ENCODE results near the gene FUS.
A peak's percentile ranks its signal among the peaks of the same experiment; 100 is the strongest.
"Not testable (repeated sequence)": the region's sequence is repeated elsewhere in the genome, so short reads cannot be mapped to it uniquely, and the experiment has no call there.

The FUS gene

DNA sequence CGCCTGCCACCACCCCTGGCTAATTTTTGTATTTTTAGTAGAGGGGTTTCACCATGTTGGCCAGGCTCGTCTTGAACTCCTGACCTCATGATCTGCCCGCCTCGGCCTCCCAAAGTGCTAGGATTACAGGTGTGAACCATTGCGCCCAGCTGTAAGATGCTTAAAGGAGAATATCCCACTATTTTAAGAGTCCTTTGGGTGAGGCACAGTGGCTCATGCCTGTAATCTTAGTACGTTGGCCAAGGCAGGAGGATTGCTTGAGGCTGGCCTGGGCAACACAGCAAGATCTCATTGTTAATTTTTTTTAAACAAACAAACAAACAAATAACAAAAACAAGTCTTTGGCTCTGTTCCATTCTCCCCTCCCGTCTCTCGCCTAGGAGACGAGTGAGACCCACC is 38.9 kb upstream of the FUS start:
- not testable (repeated sequence) for H3K4me1 Mint-ChIP-seq (ENCODE audit: low read depth); H3K4me3 Mint-ChIP-seq; H3K36me3 Mint-ChIP-seq; H3K27ac Mint-ChIP-seq; H3K9me3 Mint-ChIP-seq (ENCODE audit: low read depth); H3K27me3 Mint-ChIP-seq

DNA sequence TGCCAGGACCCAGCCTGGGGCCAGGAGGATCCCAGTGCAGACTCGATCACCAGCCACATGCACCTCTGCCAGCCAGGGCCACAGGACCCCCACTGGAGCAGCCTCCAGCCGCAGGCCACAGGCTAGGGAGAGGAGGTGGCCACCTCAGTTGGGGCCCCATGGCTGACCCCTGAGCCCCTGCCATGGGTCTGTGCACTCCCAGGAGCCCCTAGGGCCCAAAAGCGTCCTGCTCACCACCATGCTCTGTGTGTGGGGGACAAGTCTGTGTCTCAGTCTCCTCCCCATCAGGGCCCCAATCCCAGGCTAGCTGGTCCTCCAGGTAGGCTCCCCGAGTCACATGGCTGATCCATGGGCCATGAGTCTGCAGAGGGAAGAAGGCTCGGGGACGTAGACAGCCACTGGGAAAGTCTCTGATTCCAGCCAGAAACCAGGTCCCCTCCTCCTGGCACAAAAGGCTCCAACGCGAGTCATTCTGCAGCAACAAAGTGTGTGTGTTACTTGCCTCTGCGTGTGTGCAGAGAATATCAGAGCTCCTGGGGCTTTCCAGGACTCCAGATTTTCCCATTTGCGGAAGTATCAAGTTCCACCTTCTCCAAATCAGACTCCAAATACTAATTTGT is 38.3 kb upstream of the FUS start:
- peak overlapping the region; percentile 53 for H3K4me3 Mint-ChIP-seq
- H3K9me3 Mint-ChIP-seq (ENCODE audit: low read depth), result no peaks in the 10 kb centered on the region
- no peaks in the 10 kb centered on the region for H3K36me3 Mint-ChIP-seq
- H3K27me3 Mint-ChIP-seq, result no peaks in the 10 kb centered on the region
- H3K4me1 Mint-ChIP-seq (ENCODE audit: low read depth), result peaks cover 8% of the 10 kb centered on the region
- H3K27ac Mint-ChIP-seq, result peak overlapping the region; percentile 72

DNA sequence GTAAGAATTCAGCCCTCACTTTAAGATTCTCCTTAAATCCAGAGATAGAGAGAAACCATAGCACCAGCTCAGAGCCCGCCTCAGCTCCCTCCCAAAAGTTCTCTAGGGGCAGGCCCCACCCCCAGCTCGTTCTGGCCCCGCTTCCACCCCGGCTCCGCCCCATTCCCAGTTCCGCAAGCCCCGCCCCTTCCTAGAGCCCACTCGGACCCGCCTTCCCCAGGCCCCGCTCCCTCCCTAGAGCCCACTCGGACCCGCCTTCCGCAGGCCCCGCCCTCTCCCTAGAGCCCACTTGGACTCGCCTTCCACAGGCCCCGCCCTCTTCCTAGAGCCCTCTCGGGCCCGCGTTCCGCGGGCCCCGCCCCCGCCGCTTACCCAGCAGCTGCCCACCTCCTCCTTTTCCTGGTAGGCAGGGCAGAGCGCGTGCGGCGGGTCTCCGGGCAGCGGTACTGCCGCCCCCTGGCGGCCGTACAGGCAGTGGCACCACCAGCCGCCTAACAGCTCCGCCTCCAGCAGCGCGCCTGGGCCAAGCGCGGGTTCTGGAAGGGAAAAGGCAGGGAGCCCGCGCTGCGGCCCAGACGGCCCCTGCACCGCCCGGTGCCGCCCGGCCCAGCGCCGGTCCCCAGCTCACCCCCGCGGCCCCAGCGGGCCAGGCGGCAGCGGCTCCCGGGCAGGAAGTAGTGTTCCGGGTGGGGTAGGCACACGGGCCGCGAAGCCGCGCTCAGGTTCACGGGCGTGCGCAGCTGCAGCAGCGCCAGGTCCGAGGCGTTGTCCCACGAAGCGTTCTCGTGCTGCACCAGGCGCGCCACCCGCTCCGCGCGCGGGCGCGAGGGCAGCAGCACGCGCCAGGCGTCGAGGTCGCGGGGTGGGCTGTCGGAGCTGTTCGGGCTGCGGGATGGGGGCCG is 37.6 kb upstream of the FUS start:
- Mint-ChIP-seq H3K9me3 (ENCODE audit: low read depth) (no peaks in the 10 kb centered on the region), H3K4me1 (ENCODE audit: low read depth) (peaks cover 8% of the 10 kb centered on the region), H3K4me3 (peak overlapping the region; percentile 53), H3K27ac (peak overlapping the region; percentile 72), H3K36me3 (no peaks in the 10 kb centered on the region), H3K27me3 (no peaks in the 10 kb centered on the region)

DNA sequence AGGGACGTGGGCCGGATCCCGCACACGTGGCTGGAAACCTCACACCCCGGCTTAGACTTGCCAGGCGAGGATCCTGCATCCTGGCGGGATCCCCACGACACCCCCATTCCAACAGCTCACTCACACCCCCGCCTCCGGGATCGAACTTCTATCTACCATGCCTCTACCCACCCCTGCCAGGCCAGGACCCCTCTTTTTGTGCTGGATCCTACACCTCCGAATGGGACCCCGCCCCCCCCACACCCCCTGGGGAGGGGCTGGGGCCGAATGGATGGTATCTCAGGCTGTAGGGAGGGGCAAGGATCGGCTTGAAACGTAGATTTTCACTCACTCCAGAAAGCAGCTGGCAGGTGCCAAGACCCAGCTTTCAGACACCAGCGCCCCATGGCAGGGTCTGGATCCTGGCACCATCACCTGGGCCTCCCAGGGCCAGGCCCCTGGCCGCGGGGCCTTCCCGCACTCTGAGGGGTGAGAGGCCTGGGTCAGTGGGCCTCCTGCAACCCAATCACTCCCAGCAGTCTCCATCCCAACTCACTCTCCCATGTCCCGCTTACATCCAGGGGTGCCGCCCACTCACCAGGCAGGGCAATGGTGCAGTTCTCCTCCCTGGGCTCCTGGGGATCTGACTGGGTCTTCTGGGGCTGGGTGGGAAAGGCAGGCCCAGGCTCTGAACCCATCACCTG is 36.8 kb upstream of the FUS start:
- peaks cover 3% of the 10 kb centered on the region for H3K27me3 Mint-ChIP-seq
- H3K36me3 Mint-ChIP-seq, result no peaks in the 10 kb centered on the region
- H3K4me1 Mint-ChIP-seq (ENCODE audit: low read depth), result peaks cover 8% of the 10 kb centered on the region
- no peaks in the 10 kb centered on the region for H3K9me3 Mint-ChIP-seq (ENCODE audit: low read depth)
- peak overlapping the region; percentile 73 for H3K4me3 Mint-ChIP-seq
- no peak overlapping the region for H3K27ac Mint-ChIP-seq

DNA sequence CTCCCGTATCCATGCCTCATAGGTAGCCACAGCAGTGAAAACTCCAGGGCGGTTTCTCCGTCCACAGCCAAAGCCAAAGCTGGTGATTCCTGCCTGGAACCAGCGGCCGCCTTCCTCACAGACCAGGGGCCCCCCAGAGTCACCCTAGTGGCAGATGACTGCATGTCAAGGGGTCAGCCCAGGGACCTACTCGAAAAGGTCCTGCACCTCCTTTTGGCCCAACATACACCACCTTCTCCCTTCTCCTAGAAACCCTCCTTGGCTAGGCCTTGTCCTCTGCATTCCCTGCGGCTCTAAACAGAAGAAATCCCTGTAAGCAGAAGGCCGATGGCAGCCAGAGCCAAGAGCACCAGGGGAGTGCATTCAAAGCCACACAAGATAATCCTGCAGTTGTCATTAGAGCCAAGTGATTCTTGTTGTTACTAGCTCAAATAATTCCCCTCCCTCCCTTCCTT is 36.2 kb upstream of the FUS start:
- Mint-ChIP-seq H3K36me3 (no peaks in the 10 kb centered on the region), H3K27ac (no peak overlapping the region), H3K9me3 (ENCODE audit: low read depth) (no peaks in the 10 kb centered on the region), H3K27me3 (peaks cover 3% of the 10 kb centered on the region), H3K4me3 (peak overlapping the region; percentile 73), H3K4me1 (ENCODE audit: low read depth) (peaks cover 8% of the 10 kb centered on the region)

DNA sequence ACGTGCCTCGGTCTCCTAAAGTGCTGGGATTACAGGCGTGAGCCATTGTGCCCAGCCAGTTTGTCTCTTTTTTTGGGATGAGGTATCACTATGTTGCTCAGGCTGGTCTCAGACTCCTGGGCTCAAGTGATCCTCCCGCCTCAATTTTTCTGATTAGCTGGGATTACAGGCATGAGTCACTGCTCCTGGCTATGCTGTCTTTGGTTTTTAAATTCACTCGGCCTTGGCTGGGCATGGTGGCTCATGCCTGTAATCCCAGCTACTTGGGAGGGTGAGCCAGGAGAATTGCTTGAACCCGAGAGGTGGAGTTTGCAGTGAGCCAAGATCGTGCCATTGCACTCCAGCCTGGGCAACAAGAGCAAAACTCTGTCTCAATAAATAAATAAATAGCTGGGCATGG is 35.5 kb upstream of the FUS start:
- H3K4me3 Mint-ChIP-seq; H3K27me3 Mint-ChIP-seq; H3K4me1 Mint-ChIP-seq (ENCODE audit: low read depth); H3K27ac Mint-ChIP-seq; H3K36me3 Mint-ChIP-seq; H3K9me3 Mint-ChIP-seq (ENCODE audit: low read depth): not testable (repeated sequence)

DNA sequence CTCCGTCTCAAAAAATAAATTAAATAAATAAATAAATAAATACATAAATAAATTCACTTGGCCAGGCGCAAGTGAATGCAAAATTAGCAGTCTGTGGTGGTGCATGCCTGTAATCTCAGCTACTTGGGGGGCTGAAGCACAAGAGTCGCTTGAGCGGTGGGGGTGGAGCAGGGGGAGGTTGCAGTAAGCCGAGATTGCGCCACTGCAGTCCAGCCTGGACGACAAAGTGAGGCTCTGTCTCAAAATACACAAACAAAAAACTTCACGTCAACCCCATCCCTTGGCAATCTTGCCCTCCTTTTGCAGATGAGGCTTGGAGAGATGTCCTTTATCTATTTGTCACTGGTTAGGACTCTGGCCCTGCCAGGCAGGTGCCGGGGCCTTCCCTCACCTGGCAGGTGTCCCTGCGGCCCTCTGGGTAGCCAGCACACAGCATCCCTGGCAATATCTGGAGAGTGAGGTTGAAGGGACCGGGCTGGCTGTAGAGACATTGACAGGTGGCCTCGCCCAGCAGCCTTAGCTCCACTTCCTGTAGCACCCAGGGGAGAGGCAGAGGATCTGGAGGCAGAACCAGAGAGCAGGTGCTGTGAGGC is 34.4 kb upstream of the FUS start:
- no peaks in the 10 kb centered on the region for H3K9me3 Mint-ChIP-seq (ENCODE audit: low read depth)
- no peak overlapping the region for H3K27ac Mint-ChIP-seq
- H3K4me3 Mint-ChIP-seq, result no peak overlapping the region
- H3K27me3 Mint-ChIP-seq, result peaks cover 3% of the 10 kb centered on the region
- no peaks in the 10 kb centered on the region for H3K36me3 Mint-ChIP-seq
- peaks cover 8% of the 10 kb centered on the region for H3K4me1 Mint-ChIP-seq (ENCODE audit: low read depth)

DNA sequence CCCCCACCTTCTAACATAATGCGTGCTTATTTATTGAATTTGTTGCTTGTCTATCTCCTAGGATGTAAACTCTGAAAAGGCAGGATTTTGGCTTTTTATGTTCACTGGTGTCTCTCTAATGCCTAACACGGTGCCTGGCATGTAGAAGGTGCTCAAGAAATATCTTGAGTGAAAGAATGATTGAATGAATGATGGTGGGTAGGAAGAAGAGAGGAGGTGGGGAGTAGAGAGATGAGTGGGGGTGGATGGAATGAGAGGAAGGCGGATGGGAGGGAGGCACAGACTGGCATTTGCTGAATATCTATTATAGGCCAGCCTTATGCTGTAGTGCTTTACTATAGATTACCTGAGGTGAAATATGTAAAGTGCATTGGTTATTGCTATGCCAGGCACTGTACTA is 32.4 kb upstream of the FUS start:
- peaks cover 3% of the 10 kb centered on the region for H3K27me3 Mint-ChIP-seq
- H3K4me3 Mint-ChIP-seq, result no peak overlapping the region
- no peak overlapping the region for H3K27ac Mint-ChIP-seq
- peaks cover 3% of the 10 kb centered on the region for H3K4me1 Mint-ChIP-seq (ENCODE audit: low read depth)
- H3K36me3 Mint-ChIP-seq, result no peaks in the 10 kb centered on the region
- H3K9me3 Mint-ChIP-seq (ENCODE audit: low read depth), result no peaks in the 10 kb centered on the region

DNA sequence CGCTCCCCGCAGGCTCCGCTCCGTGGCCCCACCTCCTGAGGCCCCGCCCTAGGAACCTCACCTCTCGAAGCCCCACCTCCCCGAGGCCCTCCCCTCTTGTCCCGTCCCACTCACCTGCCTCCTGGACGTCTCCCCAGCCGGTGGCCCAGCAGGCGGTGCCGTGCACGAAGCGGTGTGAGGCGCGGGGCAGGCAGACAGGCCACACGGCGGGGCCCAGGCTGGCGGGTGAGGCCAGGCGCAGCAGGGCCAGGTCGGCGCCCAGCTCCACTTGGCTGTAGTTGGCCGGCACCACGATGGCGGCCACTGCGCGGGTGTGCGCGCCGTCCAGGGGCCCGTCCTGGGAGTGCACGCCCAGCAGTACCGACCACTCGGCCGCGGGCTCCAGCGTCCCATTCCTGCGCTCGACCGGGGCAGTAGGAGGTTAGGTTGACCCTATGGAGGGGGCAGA is 31.6 kb upstream of the FUS start:
- no peak overlapping the region for H3K4me3 Mint-ChIP-seq
- no peak overlapping the region for H3K27ac Mint-ChIP-seq
- no peaks in the 10 kb centered on the region for H3K9me3 Mint-ChIP-seq (ENCODE audit: low read depth)
- no peaks in the 10 kb centered on the region for H3K36me3 Mint-ChIP-seq
- H3K4me1 Mint-ChIP-seq (ENCODE audit: low read depth), result peaks cover 3% of the 10 kb centered on the region
- peaks cover 3% of the 10 kb centered on the region for H3K27me3 Mint-ChIP-seq

DNA sequence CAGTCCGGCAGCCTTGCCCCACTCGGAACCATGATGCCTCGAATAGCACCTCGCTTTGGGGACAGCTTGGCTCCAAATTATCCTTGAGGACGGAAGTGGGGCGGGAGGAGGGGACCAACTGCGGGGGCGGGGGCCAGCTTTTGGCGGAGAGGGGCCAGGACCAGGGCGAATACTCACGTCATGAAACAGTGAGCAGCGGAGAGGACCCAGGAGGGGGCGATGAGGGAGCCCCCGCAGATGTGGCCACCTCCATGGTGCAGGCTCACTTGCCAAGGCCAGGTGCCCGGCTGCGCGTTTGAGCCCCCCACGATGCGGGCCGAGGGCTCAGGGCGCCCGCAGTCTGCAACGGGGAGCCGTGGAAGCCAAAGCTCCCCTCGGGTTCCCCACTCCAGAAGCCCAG is 31.0 kb upstream of the FUS start:
- Mint-ChIP-seq H3K27me3 (peaks cover 3% of the 10 kb centered on the region), H3K27ac (no peak overlapping the region), H3K4me1 (ENCODE audit: low read depth) (peaks cover under 1% of the 10 kb centered on the region), H3K4me3 (no peak overlapping the region), H3K36me3 (no peaks in the 10 kb centered on the region), H3K9me3 (ENCODE audit: low read depth) (no peaks in the 10 kb centered on the region)

DNA sequence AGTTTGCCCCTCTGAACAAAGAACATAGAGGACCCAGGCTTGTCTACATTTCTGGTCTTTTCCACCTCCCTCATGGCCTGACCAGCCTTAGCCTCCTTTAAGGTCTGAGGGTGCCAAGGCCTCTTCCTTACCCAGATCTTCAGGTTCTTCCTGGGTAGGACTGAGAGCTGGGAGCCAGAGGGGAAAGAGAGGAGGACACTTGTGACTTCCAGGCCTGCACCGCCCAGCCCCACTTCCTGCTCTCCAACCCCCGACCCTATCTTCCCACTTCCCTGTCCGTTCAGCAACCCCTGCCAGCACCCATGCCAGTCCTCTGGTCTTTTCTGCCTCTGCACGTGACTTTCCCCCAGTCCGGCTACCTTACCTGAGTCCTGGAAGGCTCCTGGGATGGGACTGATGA is 30.6 kb upstream of the FUS start:
- H3K27ac Mint-ChIP-seq, result no peak overlapping the region
- H3K4me1 Mint-ChIP-seq (ENCODE audit: low read depth), result no peaks in the 10 kb centered on the region
- no peaks in the 10 kb centered on the region for H3K9me3 Mint-ChIP-seq (ENCODE audit: low read depth)
- H3K36me3 Mint-ChIP-seq, result no peaks in the 10 kb centered on the region
- H3K4me3 Mint-ChIP-seq, result no peak overlapping the region
- H3K27me3 Mint-ChIP-seq, result peaks cover 3% of the 10 kb centered on the region

DNA sequence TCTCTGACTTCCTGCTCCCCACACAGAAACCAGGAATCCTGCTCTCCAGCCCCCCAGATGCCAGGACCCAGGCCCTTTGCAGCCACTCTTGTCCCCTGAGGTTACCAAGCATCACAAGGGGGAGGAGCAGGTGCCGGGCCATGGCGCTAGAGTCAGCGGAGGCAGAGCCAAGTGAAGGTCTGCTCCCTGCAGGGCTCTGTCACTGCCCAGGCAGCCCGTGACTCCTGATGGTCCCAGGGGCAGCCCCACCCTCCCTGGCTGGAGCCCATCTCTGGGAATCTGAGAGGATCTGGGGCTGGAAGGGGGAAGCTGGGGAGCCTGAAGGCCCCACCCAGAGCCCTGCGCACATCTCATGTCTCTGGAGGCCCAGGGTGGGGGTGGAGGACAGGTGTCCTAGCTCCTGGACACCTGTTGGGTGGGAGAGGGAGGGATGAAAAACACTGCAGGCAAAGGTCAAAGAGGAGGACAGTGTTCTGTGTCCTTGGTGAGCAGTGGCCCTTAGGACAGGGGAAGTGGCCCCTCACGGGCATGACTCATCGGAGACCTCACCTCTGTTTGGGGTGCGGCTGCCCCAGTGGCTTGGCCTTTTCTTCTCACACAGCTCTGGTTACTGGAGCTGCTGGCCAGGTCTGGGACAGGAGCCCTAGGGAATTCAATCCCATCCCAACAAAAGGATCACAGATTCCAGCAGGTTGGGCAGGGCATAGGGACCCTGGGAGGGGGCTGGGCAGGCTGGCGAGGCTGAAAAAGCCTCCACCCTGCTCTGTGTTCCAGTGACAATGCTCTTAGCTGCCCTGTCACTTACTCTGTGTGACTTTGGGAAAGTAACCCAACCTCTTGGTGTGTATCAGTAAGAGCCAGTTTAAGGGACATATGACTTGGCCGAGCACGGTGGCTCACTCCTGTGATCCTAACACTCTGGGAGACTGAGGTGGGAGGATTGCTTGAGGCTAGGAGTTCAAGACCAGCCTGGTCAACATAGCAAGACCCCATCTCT is 29.7 kb upstream of the FUS start, which contains the start of gene PRSS36:
TSS of gene PRSS36 (minus strand) at position 173 of the 997 bp plus-strand sequence. CDS start at position 142, 31 bp downstream.
- Mint-ChIP-seq H3K4me3 (no peak within 1 kb of the TSS), H3K27ac (no peak within 1 kb of the TSS), H3K4me1 (ENCODE audit: low read depth) (no peaks in the 10 kb centered on the region), H3K9me3 (ENCODE audit: low read depth) (no peaks in the 10 kb centered on the region), H3K27me3 (peaks cover 3% of the 10 kb centered on the region), H3K36me3 (no peaks in the 10 kb centered on the region)

DNA sequence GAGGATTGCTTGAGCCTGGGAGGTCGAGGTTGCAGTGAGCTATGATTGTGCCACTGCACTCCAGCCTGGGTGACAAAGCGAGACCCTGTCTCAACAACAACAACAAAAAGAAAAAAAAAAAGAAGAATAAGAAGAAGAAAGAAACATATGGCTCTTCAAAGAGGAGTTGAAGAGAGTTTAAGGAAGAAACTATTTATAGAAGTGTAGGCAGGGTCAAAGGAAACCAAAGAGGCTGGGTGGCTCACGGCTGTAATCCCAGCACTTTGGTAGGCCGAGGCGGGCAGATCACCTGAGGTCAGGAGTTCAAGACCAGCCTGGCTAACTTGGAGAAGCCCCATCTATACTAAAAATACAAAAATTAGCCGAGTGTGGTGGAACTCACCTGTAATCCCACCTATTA is 29.0 kb upstream of the FUS start:
- H3K27ac Mint-ChIP-seq; H3K27me3 Mint-ChIP-seq; H3K4me1 Mint-ChIP-seq (ENCODE audit: low read depth); H3K9me3 Mint-ChIP-seq (ENCODE audit: low read depth); H3K4me3 Mint-ChIP-seq; H3K36me3 Mint-ChIP-seq: not testable (repeated sequence)

DNA sequence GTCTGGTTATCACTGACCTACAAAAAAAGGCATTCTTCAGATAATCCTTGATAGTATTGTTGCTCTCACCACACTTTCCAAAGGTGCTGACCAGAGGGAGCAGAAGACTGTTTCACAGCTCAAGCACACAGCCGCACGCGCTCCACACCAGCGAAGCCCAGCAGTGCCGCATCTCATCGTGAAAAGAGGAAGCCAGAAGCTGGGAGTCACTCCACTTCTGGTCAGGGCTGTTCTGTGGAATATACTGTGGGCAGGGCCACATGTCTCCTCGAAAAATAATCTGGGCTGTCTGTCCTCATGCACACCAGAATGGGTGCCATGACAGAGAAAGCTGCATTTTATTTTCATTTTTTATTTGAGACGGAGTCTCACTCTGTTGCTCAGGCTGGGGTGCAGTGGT is 22.8 kb upstream of the FUS start:
- no peak overlapping the region for H3K4me3 Mint-ChIP-seq
- H3K27me3 Mint-ChIP-seq, result no peaks in the 10 kb centered on the region
- peaks cover 8% of the 10 kb centered on the region for H3K4me1 Mint-ChIP-seq (ENCODE audit: low read depth)
- H3K9me3 Mint-ChIP-seq (ENCODE audit: low read depth), result no peaks in the 10 kb centered on the region
- H3K27ac Mint-ChIP-seq, result no peak overlapping the region
- no peaks in the 10 kb centered on the region for H3K36me3 Mint-ChIP-seq
